H1 (cell line): Measurements from ENCODE around the gene LMAN1L.

Experiments used
- BACH1 ChIP-seq: IDR thresholded peaks from 2 replicates; pipeline ENCODE4 v1.6.1; 2012; ENCODE audit warnings: low read length, improper control_type of control experiment
- CHD2 ChIP-seq: IDR thresholded peaks from 2 replicates; pipeline ENCODE4 v1.6.1; 2012; ENCODE audit warnings: low read length, improper control_type of control experiment
- EZH2 ChIP-seq: fragments of 200-600 bp; sonication (generic); IDR thresholded peaks from 2 replicates; pipeline ENCODE4 v1.7.1; 2012; ENCODE audit warnings: low read depth, mild to moderate bottlenecking, moderate library complexity, low read length, inconsistent platforms; ENCODE audit not compliant: severe bottlenecking
- KDM5A ChIP-seq: fragments of 200-600 bp; IDR thresholded peaks from 2 replicates; pipeline ENCODE4 v1.7.1; 2012; ENCODE audit warnings: mild to moderate bottlenecking, low read length, inconsistent platforms, mixed read lengths
- POLR2A ChIP-seq, 2 experiments: IDR thresholded peaks; 1 replicate in 1 of 2; 2 replicates in 1 of 2; pipeline ENCODE4 v1.6.1; 2011; ENCODE audit warnings: low read depth in 2 of 2, low read length in 2 of 2, mild to moderate bottlenecking in 2 of 2; ENCODE audit errors: control extremely low read depth in 1 of 2
- SP1 ChIP-seq: IDR thresholded peaks from 2 replicates; pipeline ENCODE4 v1.6.1; 2011; ENCODE audit warnings: low read depth, low read length
- ZNF274 ChIP-seq: IDR thresholded peaks from 2 replicates; pipeline ENCODE4 v1.7.0; 2012; ENCODE audit warnings: low read length, borderline replicate concordance; ENCODE audit errors: extremely low read depth
- TF ChIP-seq, protein P1 (sequence below), 3 experiments: IDR thresholded peaks; 1 replicate in 2 of 3; 2 replicates in 1 of 3; pipeline versions ENCODE4 v1.5.1 to v1.6.1; 2011; ENCODE audit warnings: low read length in 3 of 3, mild to moderate bottlenecking in 3 of 3, inconsistent platforms in 2 of 3, low read depth in 1 of 3, moderate library complexity in 1 of 3; ENCODE audit not compliant: insufficient read depth in 1 of 3; ENCODE audit errors: control extremely low read depth in 1 of 3
- TF ChIP-seq, protein P2 (sequence below): IDR thresholded peaks from 2 replicates; pipeline ENCODE4 v1.6.1; 2012; ENCODE audit warnings: low read length, inconsistent platforms

DNA sequence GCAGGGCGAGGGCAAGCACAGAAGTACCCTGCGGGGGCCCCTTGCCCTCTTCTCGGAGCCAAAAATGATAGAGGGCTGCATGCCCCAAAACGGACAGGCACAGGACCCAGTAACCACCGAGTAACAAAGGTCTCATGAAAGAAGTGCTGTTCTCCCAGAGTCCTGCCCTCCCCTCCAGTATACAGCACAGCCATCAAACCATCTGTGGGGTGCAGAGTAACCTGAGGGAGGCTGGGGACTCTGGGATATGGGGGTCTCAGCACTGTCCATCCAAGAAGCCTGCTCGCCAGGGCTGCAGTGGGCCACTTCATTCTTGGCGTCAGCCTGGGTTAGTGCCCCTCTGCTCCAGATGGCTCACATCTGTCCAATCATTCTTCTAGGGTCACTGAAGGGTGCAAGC is 24.2 kb downstream of the LMAN1L start:
- TF ChIP-seq, protein P1, sequence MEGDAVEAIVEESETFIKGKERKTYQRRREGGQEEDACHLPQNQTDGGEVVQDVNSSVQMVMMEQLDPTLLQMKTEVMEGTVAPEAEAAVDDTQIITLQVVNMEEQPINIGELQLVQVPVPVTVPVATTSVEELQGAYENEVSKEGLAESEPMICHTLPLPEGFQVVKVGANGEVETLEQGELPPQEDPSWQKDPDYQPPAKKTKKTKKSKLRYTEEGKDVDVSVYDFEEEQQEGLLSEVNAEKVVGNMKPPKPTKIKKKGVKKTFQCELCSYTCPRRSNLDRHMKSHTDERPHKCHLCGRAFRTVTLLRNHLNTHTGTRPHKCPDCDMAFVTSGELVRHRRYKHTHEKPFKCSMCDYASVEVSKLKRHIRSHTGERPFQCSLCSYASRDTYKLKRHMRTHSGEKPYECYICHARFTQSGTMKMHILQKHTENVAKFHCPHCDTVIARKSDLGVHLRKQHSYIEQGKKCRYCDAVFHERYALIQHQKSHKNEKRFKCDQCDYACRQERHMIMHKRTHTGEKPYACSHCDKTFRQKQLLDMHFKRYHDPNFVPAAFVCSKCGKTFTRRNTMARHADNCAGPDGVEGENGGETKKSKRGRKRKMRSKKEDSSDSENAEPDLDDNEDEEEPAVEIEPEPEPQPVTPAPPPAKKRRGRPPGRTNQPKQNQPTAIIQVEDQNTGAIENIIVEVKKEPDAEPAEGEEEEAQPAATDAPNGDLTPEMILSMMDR (IDR thresholded peaks at IDR 0.05; ENCODE audit: control extremely low read depth in 1 of 3, insufficient read depth in 1 of 3, low read depth in 1 of 3, low read length in 3 of 3) = no peak
- TF ChIP-seq POLR2A (IDR thresholded peaks at IDR 0.05; ENCODE audit: control extremely low read depth in 1 of 2, low read depth in 2 of 2, low read length in 2 of 2) (no peak), SP1 (no peak), ZNF274 (no peak), CHD2 (no peak), EZH2 (no peak), KDM5A (no peak), BACH1 (no peak)
- TF ChIP-seq, protein P2, sequence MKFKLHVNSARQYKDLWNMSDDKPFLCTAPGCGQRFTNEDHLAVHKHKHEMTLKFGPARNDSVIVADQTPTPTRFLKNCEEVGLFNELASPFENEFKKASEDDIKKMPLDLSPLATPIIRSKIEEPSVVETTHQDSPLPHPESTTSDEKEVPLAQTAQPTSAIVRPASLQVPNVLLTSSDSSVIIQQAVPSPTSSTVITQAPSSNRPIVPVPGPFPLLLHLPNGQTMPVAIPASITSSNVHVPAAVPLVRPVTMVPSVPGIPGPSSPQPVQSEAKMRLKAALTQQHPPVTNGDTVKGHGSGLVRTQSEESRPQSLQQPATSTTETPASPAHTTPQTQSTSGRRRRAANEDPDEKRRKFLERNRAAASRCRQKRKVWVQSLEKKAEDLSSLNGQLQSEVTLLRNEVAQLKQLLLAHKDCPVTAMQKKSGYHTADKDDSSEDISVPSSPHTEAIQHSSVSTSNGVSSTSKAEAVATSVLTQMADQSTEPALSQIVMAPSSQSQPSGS = no peak
